Nephron progenitor cell (in vitro differentiated cells): ENCODE results near the gene GSG1L.
A peak's percentile ranks its signal among the peaks of the same experiment; 100 is the strongest.

ENCODE experiments used
- DNase-seq: peaks from one replicate; pipeline ENCODE4 v3.0.0; 2021
- H3K27ac Mint-ChIP-seq: 2 replicates; pipeline ENCODE4 v1.8.0; 2021; ENCODE audit warnings: mild to moderate bottlenecking, moderate library complexity, mixed read lengths
- H3K27me3 Mint-ChIP-seq: 2 replicates; pipeline ENCODE4 v1.8.0; 2021; ENCODE audit warnings: mild to moderate bottlenecking, low read depth, mixed read lengths; ENCODE audit not compliant: poor library complexity
- H3K36me3 Mint-ChIP-seq: 2 replicates; pipeline ENCODE4 v1.8.0; 2021; ENCODE audit warnings: low read depth, mixed read lengths
- H3K4me1 Mint-ChIP-seq: 2 replicates; pipeline ENCODE4 v1.8.0; 2021; ENCODE audit warnings: mixed read lengths
- H3K4me3 Mint-ChIP-seq: 2 replicates; pipeline ENCODE4 v1.8.0; 2021; ENCODE audit warnings: mild to moderate bottlenecking, moderate library complexity, mixed read lengths
- H3K9me3 Mint-ChIP-seq: 2 replicates; pipeline ENCODE4 v1.8.0; 2021; ENCODE audit warnings: mild to moderate bottlenecking, moderate library complexity, mixed read lengths
- CTCF ChIP-seq: fragments of 200-600 bp; sonication (generic); IDR thresholded peaks from 2 replicates; pipeline ENCODE4 v1.5.0; 2021; ENCODE audit warnings: antibody characterized with exemption

The GSG1L gene

GRCh38 chr16:27762441-27762840 lies 301.1 kb downstream of the GSG1L start:
- H3K27me3 Mint-ChIP-seq, result no peaks in the 10 kb centered on the region
- peaks cover 20% of the 10 kb centered on the region for H3K9me3 Mint-ChIP-seq
- H3K4me1 Mint-ChIP-seq, result peaks cover 51% of the 10 kb centered on the region
- H3K27ac Mint-ChIP-seq, result no peak overlapping the region
- no peak for TF ChIP-seq CTCF
- H3K36me3 Mint-ChIP-seq, result peaks cover 55% of the 10 kb centered on the region
- no peak for DNase-seq
- H3K4me3 Mint-ChIP-seq, result no peak overlapping the region

GRCh38 chr16:27761816-27762215 lies 301.7 kb downstream of the GSG1L start:
- Mint-ChIP-seq H3K27ac (peak overlapping the region; percentile 28), H3K4me3 (no peak overlapping the region), H3K4me1 (peaks cover 57% of the 10 kb centered on the region)

GRCh38 chr16:27760789-27761176 lies 302.7 kb downstream of the GSG1L start:
- DNase-seq, result no peak
- H3K9me3 Mint-ChIP-seq, result peaks cover 20% of the 10 kb centered on the region
- H3K36me3 Mint-ChIP-seq, result peaks cover 54% of the 10 kb centered on the region
- no peak overlapping the region for H3K27ac Mint-ChIP-seq
- H3K4me1 Mint-ChIP-seq, result peaks cover 59% of the 10 kb centered on the region
- TF ChIP-seq CTCF, result no peak
- no peak overlapping the region for H3K4me3 Mint-ChIP-seq
- no peaks in the 10 kb centered on the region for H3K27me3 Mint-ChIP-seq

More at GRCh38 chr16:27761816-27762215, 301.7 kb downstream of the GSG1L start:
- TF ChIP-seq CTCF, result no peak
- Mint-ChIP-seq H3K36me3 (peaks cover 55% of the 10 kb centered on the region), H3K27me3 (no peaks in the 10 kb centered on the region), H3K9me3 (peaks cover 20% of the 10 kb centered on the region)
- no peak for DNase-seq

- no peak for DNase-seq
- Mint-ChIP-seq H3K4me3 (no peak overlapping the region), H3K9me3 (peaks cover 14% of the 10 kb centered on the region), H3K27ac (peak overlapping the region; percentile 84), H3K36me3 (peaks cover 50% of the 10 kb centered on the region), H3K4me1 (peaks cover 60% of the 10 kb centered on the region), H3K27me3 (no peaks in the 10 kb centered on the region)
- no peak for TF ChIP-seq CTCF
Observed at GRCh38 chr16:27759967-27760788, 303.3 kb downstream of the GSG1L start.

- H3K4me3 Mint-ChIP-seq, result no peak overlapping the region
Observed at GRCh38 chr16:27759301-27759871, 304.1 kb downstream of the GSG1L start.

More at GRCh38 chr16:27759301-27759871, 304.1 kb downstream of the GSG1L start:
- peaks cover 8% of the 10 kb centered on the region for H3K9me3 Mint-ChIP-seq
- no peak for TF ChIP-seq CTCF
- peaks cover 47% of the 10 kb centered on the region for H3K36me3 Mint-ChIP-seq
- H3K27ac Mint-ChIP-seq, result no peak overlapping the region
- H3K27me3 Mint-ChIP-seq, result peaks cover 4% of the 10 kb centered on the region
- DNase-seq, result no peak
- peaks cover 68% of the 10 kb centered on the region for H3K4me1 Mint-ChIP-seq
